IPS-NIHi11 (cell line): ENCODE data around the gene ELOA.
A peak's percentile ranks its signal among the peaks of the same experiment; 100 is the strongest.
"Not testable (repeated sequence)": the region's sequence is repeated elsewhere in the genome, so short reads cannot be mapped to it uniquely, and the experiment has no call there.

Experiments used
- DNase-seq: peaks from one replicate; pipeline ENCODE4 v3.0.0; 2012; ENCODE audit warnings: mixed read lengths, low spot score

Gene ELOA

GRCh38 chr1:23733281-23733680, 10.0 kb upstream of the ELOA start:
- DNase-seq: not testable (repeated sequence)

GRCh38 chr1:23736437-23737134, 6.7 kb upstream of the ELOA start:
- no peak for DNase-seq

- DNase-seq: no peak
Measured at GRCh38 chr1:23741609-23742008, 1.7 kb upstream of the ELOA start.

GRCh38 chr1:23742670-23743286, 493 bp upstream of the ELOA start:
- no peak for DNase-seq

GRCh38 chr1:23745515-23745914, 2.2 kb downstream of the ELOA start:
- DNase-seq: peak; percentile 63

DNA sequence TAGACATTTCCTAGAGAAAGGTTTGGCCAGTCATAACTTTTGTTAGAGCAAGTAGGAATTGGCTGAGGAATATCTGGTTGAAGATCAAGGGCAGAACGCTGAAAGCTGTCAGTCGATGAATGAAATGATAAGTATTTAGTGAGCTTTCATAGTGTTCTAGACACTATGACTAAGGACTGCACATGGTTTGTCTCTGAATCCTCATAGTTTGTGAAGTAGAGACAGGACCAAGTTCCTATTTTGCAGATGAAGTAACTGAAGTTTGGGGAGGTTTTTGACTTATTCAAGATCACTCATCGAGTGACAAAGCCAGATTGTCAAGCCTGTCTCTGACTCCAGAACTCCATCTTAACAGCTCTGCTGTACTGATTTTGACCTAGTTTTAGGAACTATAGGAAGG, 4.7 kb downstream of the ELOA start:
- DNase-seq: no peak

- peak; percentile 77 for DNase-seq
Measured at GRCh38 chr1:23751050-23751814, 8.0 kb downstream of the ELOA start.

DNA sequence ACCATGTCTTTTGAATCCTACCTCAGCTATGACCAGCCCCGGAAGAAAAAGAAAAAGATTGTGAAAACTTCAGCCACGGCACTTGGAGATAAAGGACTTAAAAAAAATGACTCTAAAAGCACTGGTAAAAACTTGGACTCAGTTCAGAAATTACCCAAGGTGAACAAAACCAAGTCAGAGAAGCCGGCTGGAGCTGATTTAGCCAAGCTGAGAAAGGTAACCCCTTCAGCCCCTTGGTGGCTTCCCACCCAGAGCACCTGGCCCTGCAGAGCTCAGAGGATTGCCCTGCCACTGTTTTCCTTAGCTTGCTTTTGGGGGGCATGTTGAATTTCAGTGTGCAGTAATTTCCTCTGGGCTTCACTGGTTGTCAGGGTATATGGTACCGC, 8.5 kb downstream of the ELOA start:
- no peak for DNase-seq

GRCh38 chr1:23752909-23753308, 9.6 kb downstream of the ELOA start:
- no peak for DNase-seq

- no peak for DNase-seq
Measured at GRCh38 chr1:23756676-23757075, 13.4 kb downstream of the ELOA start.

GRCh38 chr1:23757812-23758211, 14.5 kb downstream of the ELOA start:
- DNase-seq: no peak

DNA sequence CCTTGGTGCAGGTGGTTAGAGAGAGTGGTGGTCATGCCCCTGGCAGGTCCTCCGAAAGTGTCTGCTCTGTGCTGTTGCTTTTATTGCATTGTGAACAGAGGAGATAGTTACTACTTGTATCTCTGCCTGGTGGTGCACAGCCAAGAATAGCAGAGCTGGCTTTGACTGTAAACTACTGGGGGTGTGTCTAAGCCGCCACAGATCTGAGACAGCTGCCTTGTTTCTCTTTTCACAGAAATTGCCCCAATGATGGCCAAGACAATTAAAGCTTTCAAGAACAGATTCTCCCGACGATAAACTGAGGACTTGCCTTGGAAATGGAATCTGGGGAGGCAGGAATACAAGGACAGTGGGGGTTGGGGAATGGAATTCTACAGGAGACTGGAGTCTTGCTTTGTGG, 16.0 kb downstream of the ELOA start:
- DNase-seq: no peak

- no peak for DNase-seq
Measured at GRCh38 chr1:23763041-23763577, 19.8 kb downstream of the ELOA start.

DNA sequence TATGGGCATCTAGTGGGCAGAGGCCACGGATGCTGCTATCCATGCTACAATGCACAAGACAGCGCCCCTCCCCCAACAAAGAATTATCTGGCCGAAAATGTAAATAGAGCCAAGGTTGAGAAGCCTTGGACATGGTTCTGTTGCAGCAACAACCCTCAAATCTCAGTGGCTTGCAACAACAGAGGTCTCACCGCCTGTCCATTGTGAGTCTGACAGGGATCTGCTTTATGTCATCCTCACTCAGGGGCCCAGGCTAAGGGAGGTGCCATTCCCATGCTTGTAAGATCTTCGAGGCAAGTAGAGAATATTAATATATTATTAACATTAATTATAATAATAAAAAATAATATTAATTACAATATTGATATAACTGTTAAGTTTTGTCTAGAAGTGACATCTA, 25.5 kb downstream of the ELOA start:
- DNase-seq: no peak

DNA sequence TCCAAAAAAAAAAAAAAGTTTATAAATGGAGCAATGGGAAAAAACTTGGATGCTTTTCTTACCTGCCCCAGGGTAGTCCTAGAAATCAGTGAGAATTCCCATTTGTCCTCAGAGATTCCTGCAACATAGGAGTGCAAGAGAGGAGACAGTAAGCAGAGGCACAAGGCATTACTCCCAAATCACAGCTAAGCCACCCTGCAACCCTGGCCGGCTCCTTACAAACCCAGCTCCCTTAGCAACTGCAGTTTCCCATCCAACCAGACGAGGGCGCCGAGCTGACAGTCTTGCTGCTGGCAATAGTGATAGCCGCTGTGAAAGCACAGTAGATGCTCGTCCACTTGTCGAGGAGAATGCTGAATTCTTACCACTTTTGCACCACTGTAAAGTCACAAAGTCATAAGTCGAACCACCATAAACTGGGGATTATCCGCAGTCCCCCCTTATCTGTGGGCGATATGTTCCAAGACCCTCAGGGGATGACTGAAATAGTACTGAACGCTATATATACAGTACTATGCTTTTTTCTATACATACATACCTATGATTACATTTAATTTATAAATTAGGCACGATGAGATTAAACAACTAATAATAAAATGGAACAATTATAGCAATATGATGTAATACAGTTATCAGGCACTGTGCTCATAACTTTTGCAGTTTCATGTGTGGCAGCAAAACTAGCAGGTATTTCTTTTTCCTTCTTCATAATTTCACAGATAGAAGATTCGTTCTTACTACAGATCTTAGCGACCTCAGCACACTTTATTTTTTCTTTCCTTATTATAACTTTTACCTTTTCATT, 29.0 kb downstream of the ELOA start:
- peak; percentile 81 for DNase-seq

GRCh38 chr1:23772854-23773242, 29.6 kb downstream of the ELOA start:
- DNase-seq: no peak

GRCh38 chr1:23774174-23774880, 31.1 kb downstream of the ELOA start:
- DNase-seq: no peak

GRCh38 chr1:23776217-23776616, 32.9 kb downstream of the ELOA start:
- DNase-seq: no peak

DNA sequence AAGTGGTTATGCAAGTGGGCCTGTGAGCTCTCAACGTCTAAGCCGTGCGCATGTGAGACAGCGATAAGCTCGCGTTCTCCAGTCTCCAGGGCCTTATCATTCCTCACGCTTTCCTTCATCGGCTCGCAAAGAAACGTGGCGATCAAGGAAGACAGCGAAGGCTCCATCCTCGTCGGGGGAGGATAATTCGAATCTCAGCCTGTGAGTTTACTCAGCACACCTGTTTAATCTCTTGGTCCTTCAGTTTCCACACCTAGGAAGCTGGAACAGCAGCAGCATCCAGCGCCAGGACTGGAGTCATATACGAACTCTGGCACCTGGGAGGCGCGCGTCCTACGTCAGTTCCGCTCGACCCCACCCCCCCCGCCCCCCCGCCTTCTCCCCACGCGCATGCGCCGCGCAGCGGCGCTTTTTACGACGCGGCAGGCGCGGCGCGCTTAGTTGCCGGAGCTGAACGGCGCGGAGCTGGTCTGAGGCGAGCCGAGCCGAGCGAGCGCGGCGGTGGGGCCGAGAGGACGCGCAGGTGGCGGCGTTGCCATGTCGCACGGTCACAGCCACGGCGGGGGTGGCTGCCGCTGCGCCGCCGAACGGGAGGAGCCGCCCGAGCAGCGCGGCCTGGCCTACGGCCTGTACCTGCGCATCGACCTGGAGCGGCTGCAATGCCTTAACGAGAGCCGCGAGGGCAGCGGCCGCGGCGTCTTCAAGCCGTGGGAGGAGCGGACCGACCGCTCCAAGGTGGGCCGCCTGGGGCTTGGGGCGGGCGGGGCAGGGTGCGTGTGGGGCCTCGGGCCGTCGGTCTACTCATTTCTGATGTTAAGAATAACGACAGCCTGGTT, 34.9 kb downstream of the ELOA start, which contains the start of gene PITHD1:
Gene PITHD1, plus strand, starts transcription at position 440 of the 836 bp plus-strand sequence. Its CDS starts 98 bp downstream, at position 538.
- peak; percentile 98 for DNase-seq

GRCh38 chr1:23779826-23780371, 36.6 kb downstream of the ELOA start:
- no peak for DNase-seq
